Common myeloid progenitor, CD34-positive (primary cell): ENCODE results near the gene PIF1.
A peak's percentile ranks its signal among the peaks of the same experiment; 100 is the strongest.

Source experiments
- CTCF ChIA-PET: fragments of 350-600 bp; sonication (Branson Sonifier 250); formaldehyde crosslinking; loops from one replicate; lab custom pipeline; 2021; ENCODE audit warnings: antibody characterized with exemption; lab: Charles Lee
- POLR2A ChIA-PET: fragments of 350-600 bp; sonication (Branson Sonifier 250); formaldehyde crosslinking; loops from one replicate; lab custom pipeline; 2021; ENCODE audit warnings: antibody characterized with exemption; lab: Charles Lee
- DNase-seq, 3 donors: peaks; one replicate each; pipeline versions ENCODE4 v3.0.0 to v3.0.0-alpha.2; 2013
- H3K27ac ChIP-seq, 2 experiments: 1 replicate in 1 of 2; 2 replicates in 1 of 2; pipeline ENCODE4 v1.7.0; 2013; ENCODE audit warnings: inconsistent platforms in 2 of 2, low read length in 2 of 2, mild to moderate bottlenecking in 2 of 2, low read depth in 1 of 2, moderate library complexity in 1 of 2; ENCODE audit not compliant: severe bottlenecking in 2 of 2, insufficient read depth in 1 of 2, poor library complexity in 1 of 2
- H3K27me3 ChIP-seq, 5 experiments: replicated peaks in 2 of 5; 1 replicate in 3 of 5; 2 replicates in 2 of 5; pipeline versions ENCODE4 v1.6.1 to v1.7.0; 2013; ENCODE audit warnings: low read length in 4 of 5, mild to moderate bottlenecking in 2 of 5, moderate library complexity in 2 of 5, inconsistent platforms in 1 of 5; ENCODE audit not compliant: insufficient read depth in 5 of 5, control insufficient read depth in 4 of 5
- H3K36me3 ChIP-seq, 4 experiments: 1 replicate in 2 of 4; 2 replicates in 2 of 4; pipeline versions ENCODE4 v1.6.1 to v1.7.0; 2013; ENCODE audit warnings: low read length in 3 of 4, control low read depth in 1 of 4, mild to moderate bottlenecking in 1 of 4; ENCODE audit not compliant: control insufficient read depth in 4 of 4, insufficient read depth in 4 of 4
- H3K4me1 ChIP-seq, 4 experiments: 1 replicate in 3 of 4; 2 replicates in 1 of 4; pipeline versions ENCODE4 v1.6.1 to v1.7.1; 2013; ENCODE audit warnings: low read length in 3 of 4, mild to moderate bottlenecking in 3 of 4, control low read depth in 1 of 4, inconsistent platforms in 1 of 4, moderate library complexity in 1 of 4; ENCODE audit not compliant: control insufficient read depth in 4 of 4, insufficient read depth in 4 of 4; ENCODE audit errors: control extremely low read depth in 1 of 4
- H3K4me3 ChIP-seq, 7 experiments: 1 replicate in 4 of 7; 2 replicates in 3 of 7; pipeline versions ENCODE4 v1.5.1 to v1.7.0; 2013; ENCODE audit warnings: mild to moderate bottlenecking in 7 of 7, low read length in 6 of 7, moderate library complexity in 6 of 7, inconsistent platforms in 2 of 7, low read depth in 2 of 7, control low read depth in 1 of 7; ENCODE audit not compliant: insufficient read depth in 4 of 7, control insufficient read depth in 1 of 7; ENCODE audit errors: extremely low read depth in 1 of 7
- H3K9me3 ChIP-seq, 5 experiments: 1 replicate in 4 of 5; 2 replicates in 1 of 5; pipeline versions ENCODE4 v1.6.1 to v1.7.1; 2013; ENCODE audit warnings: low read length in 4 of 5, mild to moderate bottlenecking in 2 of 5, inconsistent platforms in 1 of 5, low read depth in 1 of 5, moderate library complexity in 1 of 5; ENCODE audit not compliant: control insufficient read depth in 4 of 5, insufficient read depth in 2 of 5; ENCODE audit errors: control extremely low read depth in 1 of 5
- WGBS: methylation state at CpG from one replicate; pipeline ENCODE4 v1.1.5; 2013; ENCODE audit not compliant: insufficient coverage; 5-methylcytosine and 5-hydroxymethylcytosine counted together

Gene PIF1

DNA sequence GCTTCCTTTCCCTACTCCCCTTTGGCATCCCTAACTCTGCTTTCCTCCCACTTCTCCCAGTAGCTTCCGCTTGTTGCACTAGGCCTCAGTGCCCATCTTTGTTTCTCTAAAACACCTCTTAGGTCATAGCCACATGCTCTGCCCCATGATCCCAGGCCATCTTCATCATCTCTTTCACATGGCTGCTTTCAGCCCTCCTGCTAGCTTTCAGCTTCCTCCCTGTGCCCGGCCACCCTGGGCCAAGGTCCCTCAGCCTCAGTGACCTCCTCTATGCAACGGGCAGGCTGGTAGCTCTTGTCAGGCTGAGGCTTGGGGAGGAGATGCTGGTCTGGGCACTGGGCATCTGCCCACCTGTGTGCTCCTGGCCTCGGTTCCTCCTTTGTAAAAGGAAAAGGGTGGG lies 18.5 kb upstream of the PIF1 start:
- ChIA-PET CTCF (interaction anchor here (0.7 to 3.4 kb wide), 9 partner anchors 11 to 60 kb away, joined by 3 to 15 read pairs (median 8); no protein-coding TSS in a partner anchor), POLR2A (interaction anchor here (0.6 to 4.1 kb wide), 3 partner anchors 38 to 143 kb away, joined by 3 to 19 read pairs (median 6); no protein-coding TSS in a partner anchor)
- Histone ChIP-seq H3K36me3 (peaks cover 6 to 28% (median 13%) of the 10 kb centered on the region in 4 experiments), H3K4me1 (peaks cover 14 to 86% (median 66%) of the 10 kb centered on the region in 4 experiments), H3K27me3 (no peaks in the 10 kb centered on the region), H3K4me3 (peak overlapping the region in 6 of 7 experiments; percentile 34 to 99 (median 70)), H3K27ac (peak overlapping the region; percentile 14 to 86), H3K9me3 (no peaks in the 10 kb centered on the region)
- WGBS, result 44% methylated on average over 2 of the region's 4 CpGs
- no peak for DNase-seq

DNA sequence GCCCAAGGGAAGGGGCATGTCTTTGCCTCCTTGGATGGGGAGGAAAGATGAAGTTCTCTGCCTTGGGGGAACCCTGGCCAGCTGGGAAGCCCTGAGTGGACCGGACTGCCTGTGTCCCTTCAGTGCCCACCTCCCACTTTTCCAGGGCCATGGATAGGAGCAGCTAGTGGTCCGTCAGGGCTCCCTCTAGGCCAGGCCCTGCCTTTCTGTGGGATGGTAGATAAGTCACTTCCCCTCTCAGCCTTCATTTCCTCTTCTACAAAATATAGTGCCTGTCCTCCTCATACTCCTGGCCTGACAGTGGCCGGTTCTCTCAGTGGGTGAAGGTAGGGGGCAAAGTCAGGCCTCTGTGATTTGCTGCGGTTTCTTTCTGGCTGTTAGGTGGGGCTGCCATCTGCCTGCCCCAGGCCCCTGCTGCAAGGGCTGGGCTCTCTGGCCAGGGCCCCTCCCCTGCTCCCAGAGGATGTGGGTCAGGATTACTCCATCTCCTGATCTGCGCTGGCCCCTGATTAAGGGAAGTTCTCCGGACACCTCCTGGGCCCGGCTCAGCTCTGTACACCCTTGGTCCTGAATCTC lies 17.6 kb upstream of the PIF1 start:
- Histone ChIP-seq H3K9me3 (no peaks in the 10 kb centered on the region), H3K4me3 (peak overlapping the region; percentile 71 to 99 (median 90)), H3K4me1 (peaks cover 14 to 90% (median 66%) of the 10 kb centered on the region in 4 experiments), H3K27me3 (no peaks in the 10 kb centered on the region), H3K27ac (peak overlapping the region; percentile 74 to 86), H3K36me3 (peaks cover 0 to 21% (median 7%) of the 10 kb centered on the region in 4 experiments)
- WGBS, result 0% methylated on average over 2 of the region's 7 CpGs
- DNase-seq, result peak in 2 of 3 donors; percentile 58
- CTCF ChIA-PET, result interaction anchor here (0.7 to 3.4 kb wide), 9 partner anchors 12 to 59 kb away, joined by 3 to 15 read pairs (median 8); no protein-coding TSS in a partner anchor
- POLR2A ChIA-PET, result interaction anchor here (0.8 to 4.1 kb wide), 4 partner anchors 9 to 51 kb away, joined by 4 to 19 read pairs (median 6); no protein-coding TSS in a partner anchor

DNA sequence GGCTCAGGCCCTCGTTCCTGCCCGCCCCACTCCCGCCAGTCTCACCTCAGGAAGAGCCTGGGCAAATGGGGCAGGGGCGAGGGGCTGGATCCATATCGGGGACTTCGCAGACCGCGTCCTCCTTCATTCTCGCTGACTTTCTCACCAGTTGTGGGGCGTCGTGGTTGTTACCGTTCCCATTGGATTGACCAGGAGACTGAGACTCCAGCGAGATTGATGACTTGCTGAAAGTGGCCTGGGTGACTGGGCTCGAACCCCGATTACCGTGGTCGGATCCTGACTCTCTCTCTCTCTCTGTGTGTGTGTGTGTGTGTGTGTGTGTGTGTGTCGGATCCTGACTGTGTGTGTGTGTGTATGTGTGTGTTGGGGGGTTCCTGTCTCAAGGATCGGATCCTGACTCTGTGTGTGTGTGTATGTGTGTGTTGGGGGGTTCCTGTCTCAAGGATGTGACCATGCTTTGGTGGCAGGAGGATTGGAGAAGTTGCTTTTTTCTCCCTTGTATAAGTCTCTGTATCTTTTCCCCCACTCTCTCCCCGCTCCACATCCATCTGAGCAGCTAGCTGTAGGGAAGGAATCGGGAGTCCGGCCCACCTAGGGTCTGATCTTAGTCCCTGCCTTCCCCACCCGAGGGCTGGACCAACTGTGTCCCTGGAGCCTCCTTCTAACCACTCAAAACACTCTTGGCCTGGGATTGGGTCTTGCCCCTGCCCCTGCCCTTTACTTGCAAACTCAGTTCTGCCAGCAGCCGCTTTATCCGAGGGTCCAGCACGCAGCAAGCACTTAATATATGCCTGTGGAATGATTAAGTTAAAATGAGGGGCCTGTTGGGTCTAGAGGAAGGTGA lies 16.9 kb upstream of the PIF1 start:
- no peaks in the 10 kb centered on the region for H3K27me3 ChIP-seq
- 0% methylated on average over 15 of the region's 26 CpGs for WGBS
- H3K4me1 ChIP-seq, result peaks cover 16 to 87% (median 66%) of the 10 kb centered on the region in 4 experiments
- H3K27ac ChIP-seq, result peak overlapping the region; percentile 74 to 86
- DNase-seq, result peak in 2 of 3 donors; percentile 50 to 70
- H3K9me3 ChIP-seq, result no peaks in the 10 kb centered on the region
- peak overlapping the region; percentile 71 to 99 (median 90) for H3K4me3 ChIP-seq
- CTCF ChIA-PET, result interaction anchor here (1.0 to 3.4 kb wide), 7 partner anchors 12 to 56 kb away, joined by 3 to 15 read pairs (median 9); no protein-coding TSS in a partner anchor
- POLR2A ChIA-PET, result interaction anchor here (0.8 to 4.1 kb wide), 5 partner anchors 9 to 53 kb away, joined by 4 to 19 read pairs (median 6); no protein-coding TSS in a partner anchor
- H3K36me3 ChIP-seq, result peaks cover 0 to 13% (median 4%) of the 10 kb centered on the region in 4 experiments

DNA sequence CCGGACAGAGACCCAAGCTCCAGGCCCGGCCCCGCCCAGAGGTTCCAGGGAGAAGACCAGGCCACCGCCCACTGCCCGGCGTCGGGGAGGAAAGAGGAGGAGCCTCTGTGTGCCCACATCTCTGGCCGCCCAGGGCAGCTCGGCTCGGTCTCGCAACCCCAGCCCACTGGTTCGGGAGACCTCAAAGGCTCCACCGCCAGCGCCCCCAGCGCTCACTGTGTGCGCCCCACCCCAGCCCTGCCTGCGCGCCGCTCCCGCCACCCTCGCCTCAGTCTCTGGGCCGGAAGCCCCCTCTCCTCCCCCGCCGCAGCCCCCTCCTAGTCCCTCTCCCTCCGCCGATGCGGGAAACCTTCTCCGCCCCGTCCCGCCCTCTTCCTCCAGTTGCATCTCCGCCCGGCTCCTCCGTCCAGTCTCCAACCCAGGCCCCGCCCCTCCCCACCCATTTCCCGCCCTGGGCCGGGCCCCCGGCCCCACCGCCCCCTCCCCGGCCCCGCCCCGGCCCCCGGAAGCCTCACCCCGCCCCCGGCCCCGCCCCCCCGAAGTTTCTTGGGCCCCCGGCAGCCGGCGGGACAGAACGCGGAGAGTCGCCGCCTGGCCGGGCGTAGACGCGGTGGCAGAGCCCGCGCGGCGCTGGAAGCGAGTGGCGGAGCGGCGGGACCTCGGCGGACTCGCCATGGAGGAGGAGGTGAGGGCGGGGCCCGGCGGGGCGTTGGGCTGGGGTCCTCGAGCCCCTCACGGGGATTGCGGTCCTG lies 16.1 kb upstream of the PIF1 start, which contains the start of gene PLEKHO2:
Gene PLEKHO2 (plus strand): TSS at position 572 of the 752 bp plus-strand sequence. CDS start 102 bp downstream, at position 674.
- WGBS, result 0% methylated on average over 42 of the region's 75 CpGs
- no peaks in the 10 kb centered on the region for H3K27me3 ChIP-seq
- DNase-seq, result peak; percentile 95 to 99 (median 98)

GRCh38 chr15:64841060-64841343 lies 15.6 kb upstream of the PIF1 start:
- H3K4me1 ChIP-seq, result peaks cover 18 to 86% (median 61%) of the 10 kb centered on the region in 4 experiments
- WGBS, result 0% methylated on average over 10 of the region's 12 CpGs

More for the DNA sequence above, 16.1 kb upstream of the PIF1 start, which contains the start of gene PLEKHO2:
- Histone ChIP-seq H3K36me3 (peaks cover 0 to 7% (median under 1%) of the 10 kb centered on the region in 4 experiments), H3K27ac (peak within 1 kb of the TSS; percentile 74 to 86), H3K9me3 (no peaks in the 10 kb centered on the region), H3K4me1 (peaks cover 18 to 86% (median 62%) of the 10 kb centered on the region in 4 experiments), H3K4me3 (peak within 1 kb of the TSS; percentile 71 to 99 (median 90))
- CTCF ChIA-PET, result interaction anchor here (0.7 to 3.7 kb wide), 12 partner anchors 9 to 110 kb away, joined by 3 to 25 read pairs (median 4); partner anchors contain the start of gene ANKDD1A
- POLR2A ChIA-PET, result interaction anchor here (0.7 to 1.4 kb wide), 5 partner anchors 16 to 53 kb away, joined by 3 to 7 read pairs (median 5); partner anchors contain the start of gene PIF1

GRCh38 chr15:64837502-64837901 lies 12.1 kb upstream of the PIF1 start:
- ChIA-PET CTCF (interaction anchor here (0.9 to 2.0 kb wide), 5 partner anchors 10 to 152 kb away, joined by 3 to 5 read pairs (median 5); no protein-coding TSS in a partner anchor), POLR2A (interaction anchor here (1.0 kb wide), 1 partner anchor 64 kb away, joined by 6 read pairs; no protein-coding TSS in a partner anchor)
- no peaks in the 10 kb centered on the region for H3K9me3 ChIP-seq
- peak in 2 of 3 donors; percentile 60 to 64 for DNase-seq
- H3K27me3 ChIP-seq, result no peaks in the 10 kb centered on the region
- WGBS, result 8% methylated on average over 1 of the region's 1 CpG
- peak overlapping the region in 2 of 7 experiments; percentile 21 to 28 for H3K4me3 ChIP-seq
- H3K36me3 ChIP-seq, result no peaks in the 10 kb centered on the region
- H3K4me1 ChIP-seq, result peaks cover 7 to 59% (median 29%) of the 10 kb centered on the region in 4 experiments
- H3K27ac ChIP-seq, result no peak overlapping the region

More at GRCh38 chr15:64841060-64841343, 15.6 kb upstream of the PIF1 start:
- ChIA-PET POLR2A (interaction anchor here (0.7 to 1.4 kb wide), 5 partner anchors 16 to 54 kb away, joined by 3 to 7 read pairs (median 5); partner anchors contain the start of gene PIF1), CTCF (interaction anchor here (0.7 to 3.7 kb wide), 13 partner anchors 9 to 109 kb away, joined by 3 to 25 read pairs (median 3); partner anchors contain the start of gene ANKDD1A)
- H3K36me3 ChIP-seq, result peaks cover 0 to 3% (median under 1%) of the 10 kb centered on the region in 4 experiments
- no peaks in the 10 kb centered on the region for H3K27me3 ChIP-seq
- no peak for DNase-seq
- no peaks in the 10 kb centered on the region for H3K9me3 ChIP-seq
- peak overlapping the region; percentile 16 to 87 (median 69) for H3K4me3 ChIP-seq
- H3K27ac ChIP-seq, result peak overlapping the region; percentile 15 to 80
